LoVo (cell line): ENCODE results near the gene DEK.

ENCODE experiments used
- DNase-seq: peaks from one replicate; pipeline ENCODE4 v3.0.0-alpha.2; 2016; ENCODE audit warnings: low spot score

Gene DEK

GRCh38 chr6:18265787-18266522, 1.6 kb upstream of the DEK start:
- DNase-seq, result no peak

GRCh38 chr6:18264923-18265377, 620 bp upstream of the DEK start:
- DNase-seq, result no peak

- no peak for DNase-seq
Measured at GRCh38 chr6:18263418-18264218, 712 bp downstream of the DEK start.

GRCh38 chr6:18262702-18263417, 1.5 kb downstream of the DEK start:
- DNase-seq, result no peak

- DNase-seq, result no peak
Measured at GRCh38 chr6:18261877-18262276, 2.5 kb downstream of the DEK start.

- no peak for DNase-seq
Measured at GRCh38 chr6:18260448-18261106, 3.8 kb downstream of the DEK start.

- no peak for DNase-seq
Measured at GRCh38 chr6:18259675-18260447, 4.5 kb downstream of the DEK start.

- no peak for DNase-seq
Measured at GRCh38 chr6:18254793-18255192, 9.5 kb downstream of the DEK start.

GRCh38 chr6:18253635-18254034, 10.7 kb downstream of the DEK start:
- no peak for DNase-seq

- DNase-seq, result no peak
Measured at GRCh38 chr6:18249271-18249670, 15.1 kb downstream of the DEK start.

- DNase-seq, result no peak
Measured at GRCh38 chr6:18248698-18249097, 15.6 kb downstream of the DEK start.

- DNase-seq, result no peak
Measured at GRCh38 chr6:18247002-18247401, 17.3 kb downstream of the DEK start.

- peak; percentile 38 for DNase-seq
Measured at GRCh38 chr6:18246205-18246604, 18.1 kb downstream of the DEK start.

- no peak for DNase-seq
Measured at GRCh38 chr6:18245642-18246041, 18.7 kb downstream of the DEK start.

GRCh38 chr6:18245079-18245478, 19.3 kb downstream of the DEK start:
- DNase-seq, result no peak

- no peak for DNase-seq
Measured at GRCh38 chr6:18244251-18244650, 20.1 kb downstream of the DEK start.

GRCh38 chr6:18243302-18243893, 20.9 kb downstream of the DEK start:
- DNase-seq, result no peak

- DNase-seq, result peak; percentile 82
Measured at GRCh38 chr6:18242062-18242851, 22.1 kb downstream of the DEK start.

GRCh38 chr6:18241208-18242038, 22.9 kb downstream of the DEK start:
- peak; percentile 86 for DNase-seq
